Right ventricle myocardium superior (tissue), 1 donor: ENCODE measurements around the gene CUL1. TPM values are rescaled to one million over a fixed set of nuclear protein-coding genes. Genes with fewer than 3 reads are reported as not detected.

Experiments
- ATAC-seq: fragments of 200-7000 bp; cut with Tn5 transposase; one replicate; pipeline ENCODE4 v1.9.1; 2020; ENCODE audit warnings: mild to moderate bottlenecking; ENCODE audit not compliant: poor library complexity
- DNase-seq: peaks from one replicate; pipeline ENCODE4 v3.0.0-alpha.2; 2020
- intact Hi-C: fragments of 100-400 bp; cut with DNase I; formaldehyde crosslinking; loops from one replicate; pipeline ENCODE4 v1.11.2; 2022
- total RNA-seq: library from RNA; stranded (reverse); fragmentation: NEBNext Ultra II Directional; extraction: Animal tissue kit (Norgen Biotek cat#: 25700); gene quantifications from one replicate; pipeline ENCODE4 v1.2.1, GENCODE V29; 2021
- donor health status: DM: no; HTN: yes; CAD: no; lungs with severe emphysema.

Gene CUL1
- total RNA-seq, 1 donor from 2014 or later = 46.6 TPM

GRCh38 chr7:148819697-148820360 is 121.1 kb downstream of the CUL1 start:
- intact Hi-C loops = no loop called here
- DNase-seq (no peak), ATAC-seq (no peak)

GRCh38 chr7:148821422-148821821 is 122.7 kb downstream of the CUL1 start:
- ATAC-seq (no peak), DNase-seq (no peak)
- intact Hi-C loops = no loop called here

- DNase-seq = no peak
- no peak for ATAC-seq
- intact Hi-C loops = no loop called here
These were observed 126.2 kb downstream of the CUL1 start for GRCh38 chr7:148824864-148825263.

GRCh38 chr7:148825338-148825737 is 126.6 kb downstream of the CUL1 start:
- ATAC-seq (no peak), DNase-seq (no peak)
- intact Hi-C loops = no loop called here

GRCh38 chr7:148828965-148829364 is 130.3 kb downstream of the CUL1 start:
- ATAC-seq = no peak
- no peak for DNase-seq
- intact Hi-C loops = no loop called here

- ATAC-seq (no peak), DNase-seq (no peak)
- intact Hi-C loops = no loop called here
These were observed 132.4 kb downstream of the CUL1 start for GRCh38 chr7:148830897-148831692.

- no peak for ATAC-seq
- intact Hi-C loops = no loop called here
- no peak for DNase-seq
These were observed 133.1 kb downstream of the CUL1 start for GRCh38 chr7:148831782-148832181.

- no peak for DNase-seq
- intact Hi-C loops = no loop called here
- no peak for ATAC-seq
These were observed 135.9 kb downstream of the CUL1 start for GRCh38 chr7:148834605-148835004.

- ATAC-seq (no peak), DNase-seq (no peak)
- intact Hi-C loops = no loop called here
These were observed 137.2 kb downstream of the CUL1 start for GRCh38 chr7:148835854-148836253.

- no peak for ATAC-seq
These were observed 140.2 kb downstream of the CUL1 start for GRCh38 chr7:148838905-148839304.

GRCh38 chr7:148847815-148848734 is 149.4 kb downstream of the CUL1 start:
- DNase-seq (no peak), ATAC-seq (no peak)

More at GRCh38 chr7:148838905-148839304, 140.2 kb downstream of the CUL1 start:
- DNase-seq = no peak
- intact Hi-C loops = no loop called here

GRCh38 chr7:148849393-148850098 is 150.8 kb downstream of the CUL1 start:
- intact Hi-C loops = no loop called here
- no peak for ATAC-seq
- DNase-seq = no peak

More at GRCh38 chr7:148847815-148848734, 149.4 kb downstream of the CUL1 start:
- intact Hi-C loops = no loop called here

- no peak for ATAC-seq
- no peak for DNase-seq
- intact Hi-C loops = no loop called here
These were observed 151.9 kb downstream of the CUL1 start for GRCh38 chr7:148850564-148850963.

Other genes starting within 250 kb of the CUL1 start
- not detected for gene C7orf33, start 108.1 kb upstream of the CUL1 start, total RNA-seq
- 1.1 TPM for gene EZH2, start 185.4 kb downstream of the CUL1 start, total RNA-seq